SW 1271 (cell line): ENCODE data around the gene NELL1.

Experiments used
- DNase-seq, 2 experiments: peaks; one replicate each; lab custom pipeline; 2025; lab: John Stamatoyannopoulos, UW

The NELL1 gene

GRCh38 chr11:20874358-20874757 lies 205.0 kb downstream of the NELL1 start:
- DNase-seq = no peak

GRCh38 chr11:20875889-20876288 lies 206.5 kb downstream of the NELL1 start:
- no peak for DNase-seq

GRCh38 chr11:20876738-20877137 lies 207.4 kb downstream of the NELL1 start:
- DNase-seq = no peak

- no peak for DNase-seq
These were observed 210.7 kb downstream of the NELL1 start for GRCh38 chr11:20880094-20880493.

- no peak for DNase-seq
These were observed 212.1 kb downstream of the NELL1 start for GRCh38 chr11:20881328-20882079.

- DNase-seq = no peak
These were observed 217.8 kb downstream of the NELL1 start for GRCh38 chr11:20887137-20887536.

- no peak for DNase-seq
These were observed 224.9 kb downstream of the NELL1 start for GRCh38 chr11:20894296-20894695.

GRCh38 chr11:20909995-20910726 lies 240.8 kb downstream of the NELL1 start:
- no peak for DNase-seq

GRCh38 chr11:20910733-20911132 lies 241.3 kb downstream of the NELL1 start:
- DNase-seq = no peak

GRCh38 chr11:20912065-20912821 lies 242.9 kb downstream of the NELL1 start:
- no peak for DNase-seq

- no peak for DNase-seq
These were observed 243.6 kb downstream of the NELL1 start for GRCh38 chr11:20912922-20913512.

GRCh38 chr11:20917306-20917705 lies 247.9 kb downstream of the NELL1 start:
- no peak for DNase-seq

GRCh38 chr11:20926799-20927540 lies 257.6 kb downstream of the NELL1 start:
- no peak for DNase-seq

GRCh38 chr11:20931029-20931428 lies 261.6 kb downstream of the NELL1 start:
- no peak for DNase-seq

- no peak for DNase-seq
These were observed 263.7 kb downstream of the NELL1 start for GRCh38 chr11:20933086-20933485.

GRCh38 chr11:20933958-20934357 lies 264.6 kb downstream of the NELL1 start:
- no peak for DNase-seq

- no peak for DNase-seq
These were observed 265.1 kb downstream of the NELL1 start for GRCh38 chr11:20934516-20934915.

- no peak for DNase-seq
These were observed 268.4 kb downstream of the NELL1 start for GRCh38 chr11:20937826-20938225.

GRCh38 chr11:20949585-20949984 lies 280.2 kb downstream of the NELL1 start:
- DNase-seq = no peak

- DNase-seq = no peak
These were observed 293.2 kb downstream of the NELL1 start for GRCh38 chr11:20962581-20962980.

- no peak for DNase-seq
These were observed 294.2 kb downstream of the NELL1 start for GRCh38 chr11:20963596-20963995.

GRCh38 chr11:20964985-20965384 lies 295.6 kb downstream of the NELL1 start:
- DNase-seq = no peak
